Tibial artery (tissue), 4 donors: ENCODE results near the gene VAT1L.

Experiments used
- DNase-seq, 2 donors: peaks; one replicate each; pipeline ENCODE4 v3.0.0-alpha.2; 2019
- H3K27ac ChIP-seq, 2 donors: fragments of 200-600 bp; sonication (generic) in 1 of 2; 1 replicate in 1 of 2; 2 replicates in 1 of 2; pipeline ENCODE4 v1.5.1; 2018 to 2019; ENCODE audit warnings: mild to moderate bottlenecking in 1 of 2
- H3K27me3 ChIP-seq, 2 donors: fragments of 200-600 bp; sonication (generic) in 1 of 2; one replicate each; pipeline versions ENCODE4 v1.5.1 to v1.6.0; 2016 to 2019
- H3K36me3 ChIP-seq, 3 donors: fragments of 200-600 bp; sonication (generic) in 2 of 3; one replicate each; pipeline ENCODE4 v1.5.1; 2016 to 2019; ENCODE audit warnings: mild to moderate bottlenecking in 2 of 3
- H3K4me1 ChIP-seq, 4 donors: fragments of 200-600 bp; sonication (generic) in 2 of 4; 1 replicate in 3 of 4; 2 replicates in 1 of 4; pipeline ENCODE4 v1.5.1; 2016 to 2019
- H3K4me3 ChIP-seq, 2 donors: fragments of 200-600 bp; sonication (generic) in 1 of 2; 1 replicate in 1 of 2; 2 replicates in 1 of 2; pipeline ENCODE4 v1.5.1; 2018 to 2019; ENCODE audit warnings: mild to moderate bottlenecking in 2 of 2
- H3K9me3 ChIP-seq, 3 donors: fragments of 200-600 bp; sonication (generic) in 1 of 3; one replicate each; pipeline ENCODE4 v1.5.1; 2016 to 2019
- intact Hi-C: fragments of 100-400 bp; cut with DNase I; formaldehyde crosslinking; loops from one replicate; pipeline ENCODE4 v1.15.0; 2023; ENCODE audit warnings: low total_unique reads
- TF ChIP-seq, protein P1 (sequence below), 2 experiments: fragments of 200-600 bp in 1 of 2; fragments of 450-650 bp in 1 of 2; IDR thresholded peaks; one replicate each; pipeline ENCODE4 v1.5.1; 2017 to 2019; ENCODE audit warnings: antibody characterized with exemption in 2 of 2, mild to moderate bottlenecking in 1 of 2, moderate library complexity in 1 of 2

Gene VAT1L

DNA sequence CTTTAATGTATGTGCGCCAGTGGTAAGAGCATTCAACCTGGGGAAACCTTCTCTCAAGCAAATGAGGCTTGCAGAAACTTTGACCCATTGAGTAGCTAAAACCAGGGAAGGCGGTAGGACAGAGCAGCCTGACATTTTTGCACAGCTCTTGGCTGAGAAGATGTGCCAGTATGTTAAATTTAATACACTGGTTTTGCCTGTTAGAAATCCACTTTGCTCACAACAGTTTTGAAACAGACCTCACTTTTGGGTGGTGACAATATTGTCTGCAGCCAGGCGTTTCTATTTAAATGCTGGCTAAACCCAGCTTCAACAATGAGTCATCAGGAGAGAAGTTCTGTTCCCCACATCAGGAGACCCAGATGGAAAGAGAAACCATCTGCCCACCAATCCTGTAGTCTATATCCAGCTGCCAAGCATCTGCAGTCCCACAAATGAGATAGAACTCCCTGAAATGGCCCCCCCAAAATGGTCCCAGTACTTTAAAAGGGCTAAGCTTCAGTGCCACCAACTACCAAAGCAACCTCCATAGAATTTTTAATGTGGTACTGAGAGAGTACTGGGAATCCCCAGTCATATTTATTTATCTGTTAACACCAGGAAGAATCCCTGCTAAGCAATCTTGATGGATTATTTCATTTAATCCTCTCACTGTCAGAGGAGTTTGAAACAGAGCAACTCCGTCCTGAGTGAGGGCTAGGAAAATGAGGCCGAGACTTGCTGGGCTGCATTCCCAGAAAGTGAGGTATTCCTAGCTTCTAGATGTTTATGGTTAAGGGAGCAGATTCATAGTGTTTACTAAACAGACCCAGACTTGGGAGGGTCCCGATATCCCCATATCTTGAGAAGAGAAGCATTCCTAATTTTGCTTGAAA is 205.0 kb downstream of the VAT1L start:
- DNase-seq = no peak

DNA sequence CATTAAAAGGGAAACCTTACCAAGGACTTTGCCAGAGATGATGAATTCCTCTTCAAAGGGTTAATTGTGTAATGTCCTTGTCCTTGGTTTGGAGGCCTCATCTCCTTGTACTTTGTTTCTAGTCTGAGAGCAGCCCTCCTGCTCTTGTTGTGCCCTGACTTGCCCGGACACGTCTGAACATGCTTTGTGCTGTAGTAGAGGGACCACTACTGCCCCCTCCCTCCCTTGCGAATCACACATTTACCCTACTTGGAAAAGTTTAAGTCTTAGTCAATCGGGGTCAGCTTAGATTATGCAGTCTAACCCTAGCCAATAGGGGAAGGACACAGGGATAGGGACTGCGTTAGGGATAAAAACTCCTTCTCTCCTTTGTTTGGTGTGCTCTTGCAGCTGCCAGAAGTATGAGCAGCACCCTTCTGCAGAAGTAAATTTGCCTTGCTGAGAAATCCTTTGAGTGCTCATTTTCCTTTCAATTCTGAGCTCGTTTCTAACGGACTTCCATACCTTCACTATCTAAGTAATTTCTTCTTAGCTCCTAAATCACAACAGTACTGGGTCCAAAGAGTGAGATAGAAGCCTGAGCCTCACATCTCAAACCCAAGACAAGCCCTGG is 207.6 kb downstream of the VAT1L start:
- H3K4me3 ChIP-seq = no peak overlapping the region
- no peak for DNase-seq
- TF ChIP-seq, protein P1, sequence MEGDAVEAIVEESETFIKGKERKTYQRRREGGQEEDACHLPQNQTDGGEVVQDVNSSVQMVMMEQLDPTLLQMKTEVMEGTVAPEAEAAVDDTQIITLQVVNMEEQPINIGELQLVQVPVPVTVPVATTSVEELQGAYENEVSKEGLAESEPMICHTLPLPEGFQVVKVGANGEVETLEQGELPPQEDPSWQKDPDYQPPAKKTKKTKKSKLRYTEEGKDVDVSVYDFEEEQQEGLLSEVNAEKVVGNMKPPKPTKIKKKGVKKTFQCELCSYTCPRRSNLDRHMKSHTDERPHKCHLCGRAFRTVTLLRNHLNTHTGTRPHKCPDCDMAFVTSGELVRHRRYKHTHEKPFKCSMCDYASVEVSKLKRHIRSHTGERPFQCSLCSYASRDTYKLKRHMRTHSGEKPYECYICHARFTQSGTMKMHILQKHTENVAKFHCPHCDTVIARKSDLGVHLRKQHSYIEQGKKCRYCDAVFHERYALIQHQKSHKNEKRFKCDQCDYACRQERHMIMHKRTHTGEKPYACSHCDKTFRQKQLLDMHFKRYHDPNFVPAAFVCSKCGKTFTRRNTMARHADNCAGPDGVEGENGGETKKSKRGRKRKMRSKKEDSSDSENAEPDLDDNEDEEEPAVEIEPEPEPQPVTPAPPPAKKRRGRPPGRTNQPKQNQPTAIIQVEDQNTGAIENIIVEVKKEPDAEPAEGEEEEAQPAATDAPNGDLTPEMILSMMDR (IDR thresholded peaks at IDR 0.05) = no peak
- peaks cover 0 to 23% (median 0%) of the 10 kb centered on the region in 4 donors for H3K4me1 ChIP-seq
- peaks cover 0 to 11% (median 9%) of the 10 kb centered on the region in 3 donors for H3K9me3 ChIP-seq
- H3K27ac ChIP-seq = no peak overlapping the region
- intact Hi-C loops = no loop called here
- H3K36me3 ChIP-seq = no peaks in the 10 kb centered on the region
- H3K27me3 ChIP-seq = no peaks in the 10 kb centered on the region

More for the DNA sequence above, 205.0 kb downstream of the VAT1L start:
- peaks cover 0 to 23% (median 0%) of the 10 kb centered on the region in 4 donors for H3K4me1 ChIP-seq
- no peaks in the 10 kb centered on the region for H3K36me3 ChIP-seq
- no peak overlapping the region for H3K4me3 ChIP-seq
- intact Hi-C loops = no loop called here
- TF ChIP-seq, protein P1 (IDR thresholded peaks at IDR 0.05) = no peak
- peaks cover 0 to 11% (median 9%) of the 10 kb centered on the region in 3 donors for H3K9me3 ChIP-seq
- H3K27me3 ChIP-seq = no peaks in the 10 kb centered on the region
- peak overlapping the region; percentile 57 to 81 for H3K27ac ChIP-seq

DNA sequence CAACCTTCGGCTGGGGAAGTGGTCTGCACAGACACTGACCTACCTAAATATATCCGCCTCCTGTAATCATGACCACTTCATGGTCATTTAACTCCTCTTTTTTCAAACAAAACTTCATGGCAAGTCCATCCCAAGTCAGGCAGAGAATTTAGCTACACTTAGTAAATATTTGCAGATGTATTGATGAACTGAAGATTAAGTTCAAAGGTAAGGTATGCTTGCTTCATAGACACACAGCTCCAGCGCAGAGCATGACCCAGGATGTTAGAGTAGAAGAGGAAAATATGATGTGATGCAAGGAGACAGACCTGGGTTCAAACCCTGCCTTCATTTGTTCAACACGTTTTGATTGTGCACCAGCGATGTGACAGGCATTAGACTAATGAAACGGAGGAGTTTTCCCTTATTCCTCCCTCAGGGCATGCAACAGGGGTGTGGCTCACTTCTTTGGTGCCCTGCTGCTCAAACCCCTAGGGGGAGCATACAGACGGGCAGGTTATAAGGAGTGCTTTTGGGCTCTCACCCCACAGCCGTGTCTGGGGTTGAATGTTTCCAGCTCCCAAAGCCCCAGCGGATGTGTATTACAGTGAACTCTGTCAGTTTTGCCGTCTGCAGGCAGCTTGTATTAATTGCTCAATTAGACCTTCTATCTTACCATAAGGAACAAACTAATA is 210.1 kb downstream of the VAT1L start:
- peaks cover 0 to 11% (median 3%) of the 10 kb centered on the region in 4 donors for H3K4me1 ChIP-seq
- peaks cover 0 to 11% (median 9%) of the 10 kb centered on the region in 3 donors for H3K9me3 ChIP-seq
- no peak overlapping the region for H3K27ac ChIP-seq
- H3K27me3 ChIP-seq = no peaks in the 10 kb centered on the region
- DNase-seq = no peak
- TF ChIP-seq, protein P1 (IDR thresholded peaks at IDR 0.05) = no peak
- intact Hi-C loops = no loop called here
- no peak overlapping the region for H3K4me3 ChIP-seq
- H3K36me3 ChIP-seq = no peaks in the 10 kb centered on the region

DNA sequence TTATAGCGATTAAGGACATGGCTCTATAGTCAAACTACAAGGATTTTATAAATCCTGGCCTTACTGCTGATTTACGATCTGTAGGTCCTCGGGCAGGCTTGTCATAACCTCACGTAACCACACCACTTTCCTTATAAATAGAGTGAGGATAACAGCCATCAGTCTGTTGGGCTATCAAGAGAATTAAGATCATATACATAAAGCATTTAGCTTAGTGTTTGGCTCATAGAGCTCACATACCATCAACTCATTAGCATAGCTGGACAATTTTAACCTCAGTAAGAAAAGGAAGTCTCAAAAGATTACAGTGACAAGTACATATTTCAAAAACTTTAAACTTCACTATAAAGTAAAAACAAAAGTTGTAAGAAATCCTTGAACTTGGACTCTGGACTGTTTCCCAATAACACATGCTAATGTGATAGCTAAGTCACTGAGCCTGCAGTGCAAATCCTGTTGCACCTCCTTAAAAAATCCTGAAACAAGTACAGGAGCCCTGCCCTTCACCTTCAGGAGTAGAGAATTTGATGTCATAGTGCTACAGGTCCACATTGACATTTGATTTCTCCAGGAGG is 213.2 kb downstream of the VAT1L start:
- H3K4me1 ChIP-seq = peaks cover 0 to 6% (median 0%) of the 10 kb centered on the region in 4 donors
- TF ChIP-seq, protein P1 (IDR thresholded peaks at IDR 0.05) = no peak
- H3K4me3 ChIP-seq = no peak overlapping the region
- H3K27ac ChIP-seq = no peak overlapping the region
- no peaks in the 10 kb centered on the region for H3K27me3 ChIP-seq
- intact Hi-C loops = loop anchor here (2.0 kb wide), 1 partner anchor 327 kb away; no protein-coding TSS in a partner anchor
- no peaks in the 10 kb centered on the region for H3K9me3 ChIP-seq
- H3K36me3 ChIP-seq = no peaks in the 10 kb centered on the region
- DNase-seq = no peak

DNA sequence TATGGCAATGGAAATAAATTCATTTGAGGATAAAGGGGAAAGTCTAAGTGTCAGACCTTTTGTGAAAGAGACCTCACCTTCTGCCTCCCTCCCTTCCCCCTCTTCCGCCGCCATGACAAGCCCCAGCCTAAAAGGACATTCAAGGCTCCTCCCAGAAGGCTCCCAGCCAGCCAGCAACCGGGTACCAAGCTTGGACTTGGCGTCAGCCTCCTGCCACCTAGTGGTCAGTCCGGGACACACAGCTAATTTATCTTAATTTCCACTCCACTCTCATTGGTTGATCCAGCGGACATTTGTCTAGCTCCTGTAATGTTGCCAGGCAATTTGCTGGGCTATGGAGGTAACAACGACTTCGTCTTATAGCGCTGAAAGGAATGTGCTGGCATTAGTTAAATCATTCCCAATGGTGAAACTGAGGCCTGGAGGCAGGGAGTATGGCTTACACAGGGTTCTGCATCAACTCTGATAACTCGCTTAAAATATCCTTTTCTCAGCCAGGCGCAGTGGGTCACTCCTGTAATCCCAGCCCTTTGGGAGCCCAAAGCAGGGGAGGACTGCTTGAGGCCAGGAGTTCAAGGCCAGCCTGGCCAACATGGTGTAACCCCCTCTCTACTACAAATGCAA is 214.7 kb downstream of the VAT1L start:
- Histone ChIP-seq H3K36me3 (no peaks in the 10 kb centered on the region), H3K4me3 (no peak overlapping the region), H3K4me1 (peaks cover 0 to 6% (median 0%) of the 10 kb centered on the region in 4 donors), H3K27me3 (no peaks in the 10 kb centered on the region), H3K27ac (no peak overlapping the region), H3K9me3 (no peaks in the 10 kb centered on the region)
- intact Hi-C loops = loop anchor here (2.0 kb wide), 1 partner anchor 328 kb away; no protein-coding TSS in a partner anchor
- TF ChIP-seq, protein P1 (IDR thresholded peaks at IDR 0.05) = peak; percentile 80 to 84
- DNase-seq = peak; percentile 70 to 92
